H1 (cell line): ENCODE measurements around the gene IL19. TPM values are rescaled to one million over a fixed set of nuclear protein-coding genes. Genes with fewer than 3 reads are reported as not detected.

ENCODE experiments used
- polyA plus RNA-seq, 7 experiments: library from polyadenylated mRNA; depleted of rRNA in 3 of 7; stranded (reverse) in 5 of 7; unstranded in 2 of 7; fragments of >200 nt in 5 of 7; fragments of 200-250 nt in 2 of 7; gene quantifications; 1 replicate in 5 of 7; 2 replicates in 1 of 7; 4 replicates in 1 of 7; pipeline versions ENCODE4 v1.2.1 to v1.2.3, GENCODE V29; 2011 to 2013; ENCODE audit warnings: missing spikeins in 2 of 7, mixed read lengths in 2 of 7
- total RNA-seq: library from RNA; stranded (reverse); fragmentation: NEBNext Ultra II Directional; extraction: Animal tissue kit (Norgen Biotek cat#: 25700); gene quantifications from 2 replicates; pipeline ENCODE4 v1.2.1, GENCODE V29; 2021
- TF ChIP-seq, protein P1 (sequence below): IDR thresholded peaks from 2 replicates; pipeline ENCODE4 v1.6.1; 2012; ENCODE audit warnings: low read length, inconsistent platforms

IL19 gene
- total and polyA plus RNA-seq, 2 of the 8 experiments (the other 6 are each of a cell fraction or from before 2014, with no cell fraction given), result not detected

DNA sequence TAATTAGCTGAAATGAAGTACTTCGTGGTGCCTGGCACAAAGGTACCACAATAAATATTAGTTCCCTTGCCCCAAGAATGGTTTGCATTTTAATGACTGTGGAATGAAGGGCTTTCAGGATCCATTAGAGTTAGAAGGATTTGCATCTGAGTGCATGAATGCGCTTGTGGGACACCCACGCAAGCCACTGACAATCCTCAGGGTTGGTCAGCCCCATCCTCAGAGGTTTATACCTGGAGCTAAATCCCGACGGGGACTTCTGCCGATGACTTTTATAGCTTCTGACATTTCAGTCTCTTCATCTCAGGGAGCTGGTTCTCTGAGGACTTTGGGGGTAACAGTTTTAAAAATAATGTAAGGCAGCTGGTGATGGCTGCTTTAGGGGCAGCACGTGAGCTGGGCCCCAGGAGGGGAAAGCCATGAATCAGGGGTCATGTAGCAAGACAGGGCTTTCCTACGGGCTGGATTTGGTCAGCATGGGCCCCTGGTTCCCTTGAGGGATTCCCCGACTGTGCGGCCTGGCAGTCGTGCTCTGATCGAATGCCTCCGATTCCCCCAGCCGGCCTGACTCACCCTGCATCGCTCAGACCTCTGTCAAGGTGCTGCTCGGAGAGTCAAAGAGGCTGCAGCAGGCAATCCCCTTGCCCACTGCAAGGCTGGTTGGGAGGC is 22.5 kb downstream of the IL19 start (continued):
- TF ChIP-seq, protein P1, sequence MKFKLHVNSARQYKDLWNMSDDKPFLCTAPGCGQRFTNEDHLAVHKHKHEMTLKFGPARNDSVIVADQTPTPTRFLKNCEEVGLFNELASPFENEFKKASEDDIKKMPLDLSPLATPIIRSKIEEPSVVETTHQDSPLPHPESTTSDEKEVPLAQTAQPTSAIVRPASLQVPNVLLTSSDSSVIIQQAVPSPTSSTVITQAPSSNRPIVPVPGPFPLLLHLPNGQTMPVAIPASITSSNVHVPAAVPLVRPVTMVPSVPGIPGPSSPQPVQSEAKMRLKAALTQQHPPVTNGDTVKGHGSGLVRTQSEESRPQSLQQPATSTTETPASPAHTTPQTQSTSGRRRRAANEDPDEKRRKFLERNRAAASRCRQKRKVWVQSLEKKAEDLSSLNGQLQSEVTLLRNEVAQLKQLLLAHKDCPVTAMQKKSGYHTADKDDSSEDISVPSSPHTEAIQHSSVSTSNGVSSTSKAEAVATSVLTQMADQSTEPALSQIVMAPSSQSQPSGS, result no peak
